Measurements from ENCODE around the gene TPRX2. TPM values are rescaled to one million over a fixed set of nuclear protein-coding genes. Genes with fewer than 3 reads are reported as not detected.
A peak's percentile ranks its signal among the peaks of the same experiment; 100 is the strongest.
"Not testable (repeated sequence)": the region's sequence is repeated elsewhere in the genome, so short reads cannot be mapped to it uniquely, and the experiment has no call there.

Gene TPRX2
- total and polyA plus RNA-seq, 2 donors (not counting 1 experiment from before 2014, with no cell fraction given): not detected

GRCh38 chr19:47813995-47814328 lies 45.1 kb upstream of the TPRX2 start:
- WGBS (ENCODE audit: insufficient coverage): 77% methylated on average over 6 of the region's 7 CpGs
- POLR2A ChIA-PET: no interaction called here

GRCh38 chr19:47816270-47816669 lies 42.8 kb upstream of the TPRX2 start:
- WGBS (ENCODE audit: insufficient coverage): no CpG with 5 or more reads among the region's 8 CpGs
- H3K27me3 ChIP-seq (replicated peaks in 1 of 4; ENCODE audit: control extremely low read depth in 1 of 4, control insufficient read depth in 3 of 4, insufficient read depth in 4 of 4, low read length in 3 of 4): peaks cover 0 to 23% (median 3%) of the 10 kb centered on the region in 4 experiments
- ChIA-PET CTCF (interaction anchor here (0.8 kb wide), 1 partner anchor 457 kb away, joined by 3 read pairs; no protein-coding TSS in a partner anchor), POLR2A (interaction anchor here (0.6 kb wide), 1 partner anchor 501 kb away, joined by 3 read pairs; no protein-coding TSS in a partner anchor)
- H3K9me3 ChIP-seq (ENCODE audit: control extremely low read depth in 1 of 3, control insufficient read depth in 2 of 3, insufficient read depth in 1 of 3, low read length in 2 of 3); H3K27ac ChIP-seq (ENCODE audit: low read length in 2 of 2); H3K4me1 Mint-ChIP-seq; ATAC-seq (ENCODE audit: low read depth); H3K9me3 Mint-ChIP-seq (ENCODE audit: insufficient read depth); H3K4me3 ChIP-seq (ENCODE audit: control extremely low read depth in 1 of 5, extremely low read depth in 1 of 5, insufficient read depth in 1 of 5, low read depth in 2 of 5, low read length in 4 of 5); H4K20me1 ChIP-seq (ENCODE audit: control insufficient read depth, insufficient read depth, low read length, poor library complexity, severe bottlenecking); DNase-seq; H3K4me2 ChIP-seq (replicated peaks; ENCODE audit: low read depth, low read length, poor library complexity, severe bottlenecking); H3K9ac ChIP-seq (ENCODE audit: low read length); H3K36me3 ChIP-seq (replicated peaks in 1 of 2; ENCODE audit: control extremely low read depth in 1 of 2, control insufficient read depth in 1 of 2, extremely low read depth in 1 of 2, insufficient read depth in 2 of 2, low read length in 1 of 2); intact Hi-C loops (cut with micrococcal nuclease); H3K4me3 Mint-ChIP-seq; H3K27ac Mint-ChIP-seq; H3K4me1 ChIP-seq (ENCODE audit: control insufficient read depth in 2 of 2, insufficient read depth in 2 of 2, low read length in 2 of 2); H2AFZ ChIP-seq (ENCODE audit: insufficient read depth, low read depth, low read length, poor library complexity, severe bottlenecking); H3K79me2 ChIP-seq (ENCODE audit: control insufficient read depth, insufficient read depth, low read length): not testable (repeated sequence)
- H3K27me3 Mint-ChIP-seq: peaks cover 34% of the 10 kb centered on the region

More at GRCh38 chr19:47813995-47814328, 45.1 kb upstream of the TPRX2 start:
- Mint-ChIP-seq H3K27me3 (peaks cover 15% of the 10 kb centered on the region), H3K4me3 (no peak overlapping the region), H3K27ac (no peak overlapping the region), H3K9me3 (ENCODE audit: insufficient read depth) (no peaks in the 10 kb centered on the region), H3K4me1 (no peaks in the 10 kb centered on the region)
- no peak overlapping the region for H3K4me2 ChIP-seq (replicated peaks; ENCODE audit: low read depth, low read length, poor library complexity, severe bottlenecking)
- CTCF ChIA-PET: no interaction called here
- no peak overlapping the region for H3K27ac ChIP-seq (ENCODE audit: low read length in 2 of 2)
- H3K9ac ChIP-seq (ENCODE audit: low read length): no peak overlapping the region
- H2AFZ ChIP-seq (ENCODE audit: insufficient read depth, low read depth, low read length, poor library complexity, severe bottlenecking): no peak overlapping the region
- no peaks in the 10 kb centered on the region for H3K79me2 ChIP-seq (ENCODE audit: control insufficient read depth, insufficient read depth, low read length)
- intact Hi-C loops (cut with micrococcal nuclease): no loop called here
- no peaks in the 10 kb centered on the region for H3K9me3 ChIP-seq (ENCODE audit: control extremely low read depth in 1 of 3, control insufficient read depth in 2 of 3, insufficient read depth in 1 of 3, low read length in 2 of 3)
- no peak overlapping the region for H3K4me3 ChIP-seq (ENCODE audit: control extremely low read depth in 1 of 5, extremely low read depth in 1 of 5, insufficient read depth in 1 of 5, low read depth in 2 of 5, low read length in 4 of 5)
- no peak for ATAC-seq (ENCODE audit: low read depth)
- no peaks in the 10 kb centered on the region for H3K4me1 ChIP-seq (ENCODE audit: control insufficient read depth in 2 of 2, insufficient read depth in 2 of 2, low read length in 2 of 2)
- H3K36me3 ChIP-seq (replicated peaks in 1 of 2; ENCODE audit: control extremely low read depth in 1 of 2, control insufficient read depth in 1 of 2, extremely low read depth in 1 of 2, insufficient read depth in 2 of 2, low read length in 1 of 2): no peaks in the 10 kb centered on the region
- TF ChIP-seq CTCF (IDR thresholded peaks at IDR 0.05) (peak; percentile 29), EZH2 (IDR thresholded peaks at IDR 0.05; ENCODE audit: borderline replicate concordance, insufficient read depth, low read depth, low read length, poor library complexity, severe bottlenecking) (no peak)
- DNase-seq: no peak
- no peaks in the 10 kb centered on the region for H4K20me1 ChIP-seq (ENCODE audit: control insufficient read depth, insufficient read depth, low read length, poor library complexity, severe bottlenecking)
- H3K27me3 ChIP-seq (replicated peaks in 1 of 4; ENCODE audit: control extremely low read depth in 1 of 4, control insufficient read depth in 3 of 4, insufficient read depth in 4 of 4, low read length in 3 of 4): peaks cover 0 to 10% (median 0%) of the 10 kb centered on the region in 4 experiments

- H3K9me3 ChIP-seq (ENCODE audit: control extremely low read depth in 1 of 3, control insufficient read depth in 2 of 3, insufficient read depth in 1 of 3, low read length in 2 of 3); H3K4me1 ChIP-seq (ENCODE audit: control insufficient read depth in 2 of 2, insufficient read depth in 2 of 2, low read length in 2 of 2); H3K4me1 Mint-ChIP-seq; H3K4me3 Mint-ChIP-seq; POLR2A ChIA-PET; H3K79me2 ChIP-seq (ENCODE audit: control insufficient read depth, insufficient read depth, low read length); H3K9me3 Mint-ChIP-seq (ENCODE audit: insufficient read depth); CTCF ChIA-PET; H2AFZ ChIP-seq (ENCODE audit: insufficient read depth, low read depth, low read length, poor library complexity, severe bottlenecking); ATAC-seq (ENCODE audit: low read depth); H3K27ac ChIP-seq (ENCODE audit: low read length in 2 of 2); DNase-seq; H3K9ac ChIP-seq (ENCODE audit: low read length); H3K4me3 ChIP-seq (ENCODE audit: control extremely low read depth in 1 of 5, extremely low read depth in 1 of 5, insufficient read depth in 1 of 5, low read depth in 2 of 5, low read length in 4 of 5); H4K20me1 ChIP-seq (ENCODE audit: control insufficient read depth, insufficient read depth, low read length, poor library complexity, severe bottlenecking); H3K36me3 ChIP-seq (replicated peaks in 1 of 2; ENCODE audit: control extremely low read depth in 1 of 2, control insufficient read depth in 1 of 2, extremely low read depth in 1 of 2, insufficient read depth in 2 of 2, low read length in 1 of 2); H3K4me2 ChIP-seq (replicated peaks; ENCODE audit: low read depth, low read length, poor library complexity, severe bottlenecking); intact Hi-C loops (cut with micrococcal nuclease): not testable (repeated sequence)
- 88% methylated on average over 1 of the region's 1 CpG for WGBS (ENCODE audit: insufficient coverage)
- peaks cover 0 to 26% (median 4%) of the 10 kb centered on the region in 4 experiments for H3K27me3 ChIP-seq (replicated peaks in 1 of 4; ENCODE audit: control extremely low read depth in 1 of 4, control insufficient read depth in 3 of 4, insufficient read depth in 4 of 4, low read length in 3 of 4)
- peak overlapping the region; percentile 37 for H3K27ac Mint-ChIP-seq
- peaks cover 43% of the 10 kb centered on the region for H3K27me3 Mint-ChIP-seq
Observed at GRCh38 chr19:47818221-47818620, 40.8 kb upstream of the TPRX2 start.
